ENCODE measurements around the gene PRKAG2. TPM values are rescaled to one million over a fixed set of nuclear protein-coding genes. Genes with fewer than 3 reads are reported as not detected.

Gene PRKAG2
- total RNA-seq, 2 experiments from 2014 or later = 23.5 to 25.6 TPM

DNA sequence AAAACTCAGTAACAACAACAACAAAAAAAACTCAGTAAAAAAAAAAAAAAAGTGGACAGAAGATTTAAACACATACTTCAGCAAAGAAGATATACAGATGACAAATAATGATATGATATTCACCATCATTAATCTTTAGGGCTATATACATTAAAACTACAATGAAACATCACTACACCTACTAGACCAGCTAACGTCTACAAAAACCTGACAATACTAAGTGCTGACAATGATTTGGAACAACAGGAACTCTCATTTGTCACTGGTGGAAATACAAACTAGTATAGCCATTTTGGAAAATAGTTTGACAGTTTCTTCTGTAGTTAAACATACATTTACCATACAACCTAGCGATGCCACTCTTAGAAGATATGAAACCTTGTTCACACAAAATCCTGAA, 185.5 kb downstream of the PRKAG2 start:
- Mint-ChIP-seq H3K36me3 (no peaks in the 10 kb centered on the region), H3K4me3 (no peak overlapping the region), H3K27me3 (no peaks in the 10 kb centered on the region), H3K27ac (no peak overlapping the region), H3K9me3 (no peaks in the 10 kb centered on the region), H3K4me1 (ENCODE audit: low read depth) (no peaks in the 10 kb centered on the region)
- intact Hi-C loops (cut with micrococcal nuclease) = no loop called here
- CTCF ChIA-PET = no interaction called here
- DNase-seq = no peak
- POLR2A ChIA-PET = no interaction called here

- ChIA-PET POLR2A (no interaction called here), CTCF (no interaction called here)
- H3K27me3 Mint-ChIP-seq = no peaks in the 10 kb centered on the region
- no peak overlapping the region for H3K4me3 Mint-ChIP-seq
- DNase-seq = no peak
- intact Hi-C loops (cut with micrococcal nuclease) = no loop called here
- no peak overlapping the region for H3K27ac Mint-ChIP-seq
- no peaks in the 10 kb centered on the region for H3K4me1 Mint-ChIP-seq (ENCODE audit: low read depth)
- no peaks in the 10 kb centered on the region for H3K9me3 Mint-ChIP-seq
- H3K36me3 Mint-ChIP-seq = no peaks in the 10 kb centered on the region
Observed at GRCh38 chr7:151690606-151691005, 186.3 kb downstream of the PRKAG2 start.

DNA sequence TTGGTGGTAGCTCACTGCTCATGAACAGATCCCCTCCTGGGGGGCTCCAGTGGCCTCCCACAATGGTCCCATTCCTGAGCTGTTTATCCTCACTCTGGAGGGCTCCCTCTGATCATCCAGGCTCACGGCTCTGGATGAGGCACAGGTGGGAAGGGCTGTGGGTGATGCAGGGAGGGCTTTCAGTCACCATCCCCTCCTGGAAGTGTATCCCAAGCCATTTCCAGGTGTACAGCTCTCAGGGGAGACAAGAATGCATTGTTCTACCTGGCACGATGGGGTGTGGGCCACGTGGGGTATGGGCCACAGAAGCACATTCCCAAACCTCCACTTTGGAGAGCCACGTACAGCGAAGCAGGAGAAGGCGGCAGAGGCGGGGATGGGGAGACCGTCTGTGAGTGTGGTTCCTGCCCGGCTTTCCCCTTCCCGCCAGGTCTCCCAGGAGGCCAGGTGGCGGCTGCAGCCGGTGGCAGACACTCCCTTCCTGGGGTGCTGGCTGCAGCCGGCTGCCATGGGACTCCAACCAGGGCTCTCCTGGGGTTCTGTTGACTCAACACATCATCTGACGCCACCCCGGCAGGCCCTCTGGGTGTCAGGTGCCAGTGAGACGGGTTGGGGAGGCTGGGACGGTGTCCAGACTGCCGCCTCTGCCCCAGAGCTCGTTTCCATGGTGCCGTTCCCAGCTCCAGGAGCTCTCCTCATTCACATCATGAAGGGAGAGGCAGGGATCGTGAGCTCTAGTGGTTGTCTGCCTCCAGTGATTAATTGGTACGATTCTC, 187.5 kb downstream of the PRKAG2 start:
- Mint-ChIP-seq H3K27ac (no peak overlapping the region), H3K36me3 (no peaks in the 10 kb centered on the region), H3K4me1 (ENCODE audit: low read depth) (no peaks in the 10 kb centered on the region), H3K4me3 (no peak overlapping the region), H3K27me3 (no peaks in the 10 kb centered on the region), H3K9me3 (no peaks in the 10 kb centered on the region)
- POLR2A ChIA-PET = no interaction called here
- CTCF ChIA-PET = interaction anchor here (0.9 kb wide), 1 partner anchor 70 kb away, joined by 3 read pairs; no protein-coding TSS in a partner anchor
- DNase-seq = no peak
- intact Hi-C loops (cut with micrococcal nuclease) = no loop called here

DNA sequence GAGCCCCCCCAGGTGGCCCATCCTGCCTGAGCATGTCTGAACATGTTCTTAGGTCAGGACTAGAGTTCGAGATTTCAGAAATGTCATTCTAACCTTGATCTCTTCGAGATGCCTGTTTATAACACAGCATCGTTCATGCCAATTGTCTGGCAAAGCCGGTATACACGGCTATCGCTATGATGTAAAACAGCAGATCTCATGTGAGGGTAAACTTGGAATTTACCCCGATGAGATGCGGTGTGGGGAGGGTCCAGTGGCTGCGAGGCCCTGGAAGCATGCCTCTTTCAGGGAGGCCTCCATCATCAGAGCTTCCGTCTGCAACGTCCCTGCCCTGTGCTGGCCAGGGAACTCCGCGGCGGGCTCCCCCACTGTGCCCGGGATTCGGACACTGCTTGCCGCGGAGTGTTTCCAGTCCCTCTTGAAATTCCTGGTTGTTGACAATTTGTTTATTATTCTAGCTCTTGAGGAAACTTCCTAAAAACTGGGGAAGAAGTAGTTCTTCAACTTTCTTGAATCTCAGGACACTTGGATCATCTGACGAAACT, 188.6 kb downstream of the PRKAG2 start:
- no peaks in the 10 kb centered on the region for H3K27me3 Mint-ChIP-seq
- no peaks in the 10 kb centered on the region for H3K9me3 Mint-ChIP-seq
- ChIA-PET POLR2A (no interaction called here), CTCF (interaction anchor here (0.9 kb wide), 1 partner anchor 71 kb away, joined by 3 read pairs; no protein-coding TSS in a partner anchor)
- intact Hi-C loops (cut with micrococcal nuclease) = no loop called here
- no peak for DNase-seq
- no peak overlapping the region for H3K4me3 Mint-ChIP-seq
- no peaks in the 10 kb centered on the region for H3K4me1 Mint-ChIP-seq (ENCODE audit: low read depth)
- H3K27ac Mint-ChIP-seq = no peak overlapping the region
- H3K36me3 Mint-ChIP-seq = no peaks in the 10 kb centered on the region

- H3K9me3 Mint-ChIP-seq = no peaks in the 10 kb centered on the region
- DNase-seq = no peak
- intact Hi-C loops (cut with micrococcal nuclease) = no loop called here
- ChIA-PET POLR2A (no interaction called here), CTCF (no interaction called here)
- H3K4me3 Mint-ChIP-seq = no peak overlapping the region
- no peaks in the 10 kb centered on the region for H3K27me3 Mint-ChIP-seq
- no peak overlapping the region for H3K27ac Mint-ChIP-seq
- H3K4me1 Mint-ChIP-seq (ENCODE audit: low read depth) = no peaks in the 10 kb centered on the region
- no peaks in the 10 kb centered on the region for H3K36me3 Mint-ChIP-seq
Observed at GRCh38 chr7:151687523-151688235, 189.2 kb downstream of the PRKAG2 start.

GRCh38 chr7:151686826-151687225, 190.1 kb downstream of the PRKAG2 start:
- no peaks in the 10 kb centered on the region for H3K9me3 Mint-ChIP-seq
- ChIA-PET CTCF (interaction anchor here (1.1 kb wide), 1 partner anchor 20 kb away, joined by 3 read pairs; no protein-coding TSS in a partner anchor), POLR2A (no interaction called here)
- no peaks in the 10 kb centered on the region for H3K4me1 Mint-ChIP-seq (ENCODE audit: low read depth)
- no peak for DNase-seq
- intact Hi-C loops (cut with micrococcal nuclease) = no loop called here
- no peak overlapping the region for H3K27ac Mint-ChIP-seq
- no peaks in the 10 kb centered on the region for H3K36me3 Mint-ChIP-seq
- no peak overlapping the region for H3K4me3 Mint-ChIP-seq
- no peaks in the 10 kb centered on the region for H3K27me3 Mint-ChIP-seq

DNA sequence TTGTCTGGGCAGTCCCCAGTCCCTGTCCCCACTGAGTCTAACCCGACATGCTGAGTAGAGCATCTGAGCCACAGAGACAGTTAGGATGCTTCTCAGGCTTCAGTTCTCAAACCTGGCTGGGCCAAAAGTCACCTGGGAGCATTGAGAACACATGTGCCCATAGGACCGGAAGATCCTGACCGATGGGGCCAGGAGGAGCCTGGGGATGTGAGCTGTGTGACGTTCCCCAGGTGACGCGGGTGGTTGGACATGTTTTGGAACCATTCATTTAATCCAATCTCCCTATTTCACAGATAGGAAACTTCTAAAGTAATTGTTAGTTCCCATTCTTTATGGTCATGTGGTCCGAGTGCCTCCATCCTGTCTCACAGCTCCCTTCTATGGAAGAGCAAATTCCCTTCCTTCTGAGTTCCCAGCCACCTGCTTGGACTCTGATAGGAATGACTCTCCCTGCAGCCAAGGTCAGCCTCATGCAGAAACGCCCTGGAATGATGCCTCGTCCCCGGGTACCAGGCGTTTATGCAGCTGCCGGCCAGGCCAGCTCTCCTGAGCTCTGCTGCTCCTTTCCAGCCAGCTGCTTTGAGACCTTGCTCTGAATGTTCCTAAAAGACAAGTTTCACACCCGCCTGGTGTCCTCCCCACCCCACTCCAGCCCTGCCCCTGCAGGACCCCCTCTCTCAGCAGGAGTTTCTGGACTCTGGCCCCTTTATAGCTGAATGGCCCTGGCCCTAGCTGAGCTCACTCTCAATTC, 190.7 kb downstream of the PRKAG2 start:
- ChIA-PET CTCF (interaction anchor here (1.1 kb wide), 1 partner anchor 21 kb away, joined by 3 read pairs; no protein-coding TSS in a partner anchor), POLR2A (no interaction called here)
- Mint-ChIP-seq H3K27ac (no peak overlapping the region), H3K4me3 (no peak overlapping the region), H3K27me3 (no peaks in the 10 kb centered on the region), H3K9me3 (no peaks in the 10 kb centered on the region), H3K4me1 (ENCODE audit: low read depth) (no peaks in the 10 kb centered on the region), H3K36me3 (no peaks in the 10 kb centered on the region)
- no peak for DNase-seq
- intact Hi-C loops (cut with micrococcal nuclease) = no loop called here

DNA sequence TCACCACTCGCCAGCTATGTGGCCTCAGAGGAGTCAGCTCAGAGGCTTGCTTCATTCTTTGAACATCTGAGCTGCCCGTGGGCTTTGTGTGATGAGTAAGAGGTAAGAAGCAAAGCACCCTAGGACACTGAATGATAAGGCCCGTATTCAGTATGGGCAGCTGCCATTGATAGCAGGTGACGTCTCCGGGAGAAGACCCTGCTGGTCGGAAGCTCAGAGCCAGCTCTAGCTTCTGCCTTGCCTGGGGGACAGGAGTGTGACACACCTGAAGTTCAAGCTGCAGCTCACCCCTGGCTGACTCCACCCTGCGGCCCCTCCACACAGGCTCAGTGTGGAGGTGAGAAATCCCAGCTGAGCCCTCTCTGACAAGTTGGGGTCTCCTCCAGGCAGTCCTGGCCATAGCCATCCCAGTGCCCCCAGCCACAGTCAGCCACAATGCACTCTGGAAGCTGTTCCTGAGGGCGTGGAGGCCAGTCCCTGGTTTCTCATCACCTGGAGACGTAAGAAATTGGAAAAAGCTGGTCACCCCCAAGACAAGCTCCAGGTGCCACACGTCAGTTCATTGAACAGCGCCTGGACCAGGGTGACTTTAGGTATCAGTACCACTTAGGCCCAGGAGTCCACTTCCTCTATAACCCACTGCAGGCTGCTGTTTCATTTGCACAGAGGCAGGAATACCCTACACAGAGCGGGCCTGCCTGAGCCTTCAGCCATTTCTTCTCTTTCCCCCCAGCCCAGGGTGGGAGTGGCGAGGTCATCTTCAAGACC, 192.3 kb downstream of the PRKAG2 start:
- Mint-ChIP-seq H3K9me3 (no peaks in the 10 kb centered on the region), H3K36me3 (no peaks in the 10 kb centered on the region), H3K4me3 (no peak overlapping the region), H3K27me3 (no peaks in the 10 kb centered on the region), H3K27ac (no peak overlapping the region), H3K4me1 (ENCODE audit: low read depth) (peaks cover 7% of the 10 kb centered on the region)
- ChIA-PET CTCF (no interaction called here), POLR2A (no interaction called here)
- no peak for DNase-seq
- intact Hi-C loops (cut with micrococcal nuclease) = no loop called here

DNA sequence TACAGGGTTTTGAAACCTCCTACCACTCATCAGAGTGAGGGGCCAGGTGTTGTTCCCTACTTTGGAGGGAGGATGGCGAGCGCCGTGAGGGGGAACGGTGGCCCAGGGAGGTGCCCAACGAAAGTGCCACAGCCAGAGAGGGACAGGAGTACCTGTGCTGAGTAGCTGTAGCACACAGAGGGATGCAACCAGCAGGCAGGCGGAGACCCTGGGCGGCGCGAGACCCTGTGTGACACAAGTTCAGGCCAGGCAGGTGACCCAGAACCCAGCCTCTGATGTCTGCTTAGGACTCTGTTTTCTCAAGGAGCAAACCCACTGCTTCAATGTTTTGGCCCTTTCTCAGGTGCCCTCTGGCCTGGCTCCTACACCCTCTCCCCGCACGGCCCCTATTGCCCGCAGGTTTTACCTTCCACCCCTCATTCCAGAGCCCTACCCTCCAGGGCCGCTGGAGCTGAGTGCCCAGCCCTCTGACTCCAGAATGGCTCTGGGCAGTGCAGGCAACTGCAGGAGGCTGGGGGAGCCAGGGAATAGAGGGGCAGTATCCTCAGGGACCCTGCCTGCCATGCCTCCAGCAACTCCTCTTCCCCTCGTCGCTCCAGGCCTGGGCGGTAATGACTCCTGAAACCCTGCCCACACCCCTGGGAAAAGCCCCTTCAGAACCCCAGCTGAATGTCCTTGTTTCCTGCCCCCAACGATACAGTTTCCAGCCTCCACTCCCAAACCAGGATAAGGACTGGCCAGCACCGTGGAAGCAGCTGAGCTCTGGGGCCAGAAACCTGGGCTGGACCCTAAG, 193.1 kb downstream of the PRKAG2 start:
- Mint-ChIP-seq H3K4me3 (no peak overlapping the region), H3K4me1 (ENCODE audit: low read depth) (peaks cover 14% of the 10 kb centered on the region), H3K9me3 (no peaks in the 10 kb centered on the region), H3K27me3 (no peaks in the 10 kb centered on the region), H3K36me3 (no peaks in the 10 kb centered on the region), H3K27ac (no peak overlapping the region)
- intact Hi-C loops (cut with micrococcal nuclease) = no loop called here
- no peak for DNase-seq
- CTCF ChIA-PET = no interaction called here
- POLR2A ChIA-PET = no interaction called here

DNA sequence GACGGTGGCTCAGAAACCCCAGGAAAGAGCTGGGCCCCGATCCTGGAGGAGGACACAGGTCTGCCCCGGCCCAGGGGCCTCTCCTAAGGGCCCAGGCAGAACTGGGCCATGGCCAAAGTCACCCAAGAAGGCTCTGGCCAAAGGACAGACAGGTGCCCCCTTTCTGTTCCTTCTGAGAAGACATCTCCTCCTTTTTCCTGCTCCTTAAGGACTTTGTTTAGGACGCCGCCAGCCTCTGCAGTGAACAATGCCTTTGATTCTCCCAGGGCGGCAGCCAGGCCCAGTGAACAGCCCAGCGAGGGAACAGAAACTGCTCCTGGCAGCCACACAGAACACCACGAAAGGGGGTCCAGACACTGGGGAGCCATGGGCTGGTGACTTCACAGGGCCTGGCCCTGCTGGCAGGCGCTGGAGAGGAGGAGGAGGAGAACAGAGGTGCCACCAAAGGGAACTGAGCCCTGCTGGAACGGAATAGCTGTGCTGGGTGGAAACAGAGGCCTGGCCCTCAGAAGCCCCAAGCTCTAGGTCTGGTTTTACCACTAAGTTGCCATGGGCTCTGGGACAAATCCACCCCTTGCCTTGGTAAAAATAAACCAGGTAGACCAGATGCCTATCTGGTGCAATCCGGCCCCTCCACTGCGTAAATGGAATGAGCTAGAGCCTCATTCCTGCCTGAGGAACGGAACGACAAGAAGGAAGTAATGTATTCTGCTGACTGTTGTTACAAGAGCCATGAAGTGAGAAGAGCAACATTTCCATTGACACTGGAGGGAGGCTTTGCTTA, 193.9 kb downstream of the PRKAG2 start:
- POLR2A ChIA-PET = no interaction called here
- Mint-ChIP-seq H3K27me3 (no peaks in the 10 kb centered on the region), H3K4me1 (ENCODE audit: low read depth) (peaks cover 16% of the 10 kb centered on the region), H3K9me3 (no peaks in the 10 kb centered on the region), H3K4me3 (no peak overlapping the region), H3K36me3 (no peaks in the 10 kb centered on the region), H3K27ac (no peak overlapping the region)
- CTCF ChIA-PET = no interaction called here
- intact Hi-C loops (cut with micrococcal nuclease) = no loop called here
- DNase-seq = no peak

GRCh38 chr7:151681726-151682125, 195.2 kb downstream of the PRKAG2 start:
- DNase-seq = no peak
- POLR2A ChIA-PET = no interaction called here

More at GRCh38 chr7:151681726-151682125, 195.2 kb downstream of the PRKAG2 start:
- CTCF ChIA-PET = no interaction called here
- no peaks in the 10 kb centered on the region for H3K27me3 Mint-ChIP-seq
- H3K36me3 Mint-ChIP-seq = no peaks in the 10 kb centered on the region
- intact Hi-C loops (cut with micrococcal nuclease) = no loop called here
- H3K9me3 Mint-ChIP-seq = no peaks in the 10 kb centered on the region
- no peak overlapping the region for H3K4me3 Mint-ChIP-seq
- H3K4me1 Mint-ChIP-seq (ENCODE audit: low read depth) = peaks cover 16% of the 10 kb centered on the region
- H3K27ac Mint-ChIP-seq = no peak overlapping the region

Measured in activated CD4-positive, alpha-beta memory T cell treated with anti-CD3 and anti-CD28 coated beads for 36 hours (primary cell).